Lower lobe of right lung (tissue), 2 donors: ENCODE measurements around the gene TFDP1. TPM values are rescaled to one million over a fixed set of nuclear protein-coding genes. Genes with fewer than 3 reads are reported as not detected.

ENCODE experiments used
- ATAC-seq, 2 donors: fragments of 200-7000 bp; cut with Tn5 transposase; one replicate each; pipeline ENCODE4 v1.9.1; 2020 to 2022; ENCODE audit warnings: mild to moderate bottlenecking in 2 of 2, moderate library complexity in 2 of 2
- DNase-seq: peaks from one replicate; pipeline ENCODE4 v3.0.0-alpha.2; 2020
- H3K27ac ChIP-seq: fragments of 200-600 bp; one replicate; pipeline ENCODE4 v1.8.0; 2022
- H3K27me3 ChIP-seq: fragments of 200-600 bp; one replicate; pipeline ENCODE4 v1.8.0; 2022; ENCODE audit warnings: low read depth
- H3K36me3 ChIP-seq: fragments of 200-600 bp; one replicate; pipeline ENCODE4 v1.8.0; 2022; ENCODE audit warnings: mild to moderate bottlenecking
- H3K4me1 ChIP-seq: fragments of 200-600 bp; one replicate; pipeline ENCODE4 v1.8.0; 2022
- H3K4me3 ChIP-seq: fragments of 200-600 bp; one replicate; pipeline ENCODE4 v1.8.0; 2022; ENCODE audit warnings: mild to moderate bottlenecking
- H3K9me3 ChIP-seq: fragments of 200-600 bp; one replicate; pipeline ENCODE4 v1.8.0; 2022
- intact Hi-C: fragments of 100-400 bp; cut with DNase I; formaldehyde crosslinking; loops from one replicate; pipeline ENCODE4 v1.11.0; 2022
- total RNA-seq: library from RNA; stranded (reverse); fragmentation: NEBNext Ultra II Directional; extraction: Animal tissue kit (Norgen Biotek cat#: 25700); gene quantifications from one replicate; pipeline ENCODE4 v1.2.1, GENCODE V29; 2021
- TF ChIP-seq, protein P1 (sequence below): fragments of 200-600 bp; IDR thresholded peaks from one replicate; pipeline ENCODE4 v1.8.0; 2022; ENCODE audit warnings: antibody characterized with exemption, mild to moderate bottlenecking
- donor health status: DM: no; HTN: yes; CAD: no; lungs with severe emphysema.

The TFDP1 gene
- total RNA-seq, 1 donor from 2014 or later: 47.0 TPM

DNA sequence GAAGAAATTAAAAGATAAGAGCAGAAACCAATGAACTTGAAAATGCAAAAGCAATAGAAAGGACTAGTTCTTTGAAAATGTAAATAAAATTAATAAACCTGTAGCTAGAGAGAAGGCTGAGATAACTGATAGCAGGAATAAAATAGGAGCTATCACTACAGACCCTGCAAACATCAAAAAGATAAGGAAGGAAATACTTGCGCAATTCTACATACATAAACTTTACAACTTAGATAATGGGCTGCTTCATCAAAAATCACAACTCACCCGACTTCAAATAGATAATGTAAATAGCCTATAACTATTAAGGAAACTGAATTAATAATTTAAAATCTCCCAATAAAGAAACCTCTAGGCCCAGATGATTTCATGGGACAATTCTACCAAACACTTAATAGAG is 77.0 kb downstream of the TFDP1 start:
- no peaks in the 10 kb centered on the region for H3K36me3 ChIP-seq
- ATAC-seq (no peak), DNase-seq (no peak)
- intact Hi-C loops: no loop called here
- no peaks in the 10 kb centered on the region for H3K27me3 ChIP-seq
- no peaks in the 10 kb centered on the region for H3K4me1 ChIP-seq
- TF ChIP-seq, protein P1, sequence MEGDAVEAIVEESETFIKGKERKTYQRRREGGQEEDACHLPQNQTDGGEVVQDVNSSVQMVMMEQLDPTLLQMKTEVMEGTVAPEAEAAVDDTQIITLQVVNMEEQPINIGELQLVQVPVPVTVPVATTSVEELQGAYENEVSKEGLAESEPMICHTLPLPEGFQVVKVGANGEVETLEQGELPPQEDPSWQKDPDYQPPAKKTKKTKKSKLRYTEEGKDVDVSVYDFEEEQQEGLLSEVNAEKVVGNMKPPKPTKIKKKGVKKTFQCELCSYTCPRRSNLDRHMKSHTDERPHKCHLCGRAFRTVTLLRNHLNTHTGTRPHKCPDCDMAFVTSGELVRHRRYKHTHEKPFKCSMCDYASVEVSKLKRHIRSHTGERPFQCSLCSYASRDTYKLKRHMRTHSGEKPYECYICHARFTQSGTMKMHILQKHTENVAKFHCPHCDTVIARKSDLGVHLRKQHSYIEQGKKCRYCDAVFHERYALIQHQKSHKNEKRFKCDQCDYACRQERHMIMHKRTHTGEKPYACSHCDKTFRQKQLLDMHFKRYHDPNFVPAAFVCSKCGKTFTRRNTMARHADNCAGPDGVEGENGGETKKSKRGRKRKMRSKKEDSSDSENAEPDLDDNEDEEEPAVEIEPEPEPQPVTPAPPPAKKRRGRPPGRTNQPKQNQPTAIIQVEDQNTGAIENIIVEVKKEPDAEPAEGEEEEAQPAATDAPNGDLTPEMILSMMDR: no peak
- peaks cover 14% of the 10 kb centered on the region for H3K9me3 ChIP-seq
- H3K27ac ChIP-seq: no peak overlapping the region
- H3K4me3 ChIP-seq: no peak overlapping the region

DNA sequence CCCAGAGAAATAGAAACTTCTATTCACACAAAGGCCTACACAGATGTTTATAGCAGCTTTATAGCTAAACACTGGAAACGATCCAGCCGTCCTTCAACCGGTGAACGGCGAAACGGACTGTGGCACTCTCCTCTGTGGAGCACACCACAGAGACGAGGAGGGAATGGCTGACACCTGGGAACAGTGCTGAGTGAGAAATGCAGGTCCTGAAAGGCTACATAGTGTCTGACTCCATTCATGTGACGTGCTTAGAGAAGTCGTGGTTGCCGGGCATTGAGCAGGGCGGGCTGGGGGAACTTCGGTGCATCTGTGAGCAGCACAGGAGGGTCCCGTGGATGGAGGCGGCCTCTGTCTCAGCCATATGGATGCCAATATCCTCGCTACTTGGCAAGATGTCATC is 79.4 kb downstream of the TFDP1 start:
- H3K4me1 ChIP-seq: no peaks in the 10 kb centered on the region
- no peak overlapping the region for H3K4me3 ChIP-seq
- H3K9me3 ChIP-seq: peaks cover 14% of the 10 kb centered on the region
- no peaks in the 10 kb centered on the region for H3K36me3 ChIP-seq
- DNase-seq (peak; percentile 40), ATAC-seq (no peak)
- intact Hi-C loops: no loop called here
- TF ChIP-seq, protein P1: no peak
- H3K27ac ChIP-seq: no peak overlapping the region
- H3K27me3 ChIP-seq: no peaks in the 10 kb centered on the region

DNA sequence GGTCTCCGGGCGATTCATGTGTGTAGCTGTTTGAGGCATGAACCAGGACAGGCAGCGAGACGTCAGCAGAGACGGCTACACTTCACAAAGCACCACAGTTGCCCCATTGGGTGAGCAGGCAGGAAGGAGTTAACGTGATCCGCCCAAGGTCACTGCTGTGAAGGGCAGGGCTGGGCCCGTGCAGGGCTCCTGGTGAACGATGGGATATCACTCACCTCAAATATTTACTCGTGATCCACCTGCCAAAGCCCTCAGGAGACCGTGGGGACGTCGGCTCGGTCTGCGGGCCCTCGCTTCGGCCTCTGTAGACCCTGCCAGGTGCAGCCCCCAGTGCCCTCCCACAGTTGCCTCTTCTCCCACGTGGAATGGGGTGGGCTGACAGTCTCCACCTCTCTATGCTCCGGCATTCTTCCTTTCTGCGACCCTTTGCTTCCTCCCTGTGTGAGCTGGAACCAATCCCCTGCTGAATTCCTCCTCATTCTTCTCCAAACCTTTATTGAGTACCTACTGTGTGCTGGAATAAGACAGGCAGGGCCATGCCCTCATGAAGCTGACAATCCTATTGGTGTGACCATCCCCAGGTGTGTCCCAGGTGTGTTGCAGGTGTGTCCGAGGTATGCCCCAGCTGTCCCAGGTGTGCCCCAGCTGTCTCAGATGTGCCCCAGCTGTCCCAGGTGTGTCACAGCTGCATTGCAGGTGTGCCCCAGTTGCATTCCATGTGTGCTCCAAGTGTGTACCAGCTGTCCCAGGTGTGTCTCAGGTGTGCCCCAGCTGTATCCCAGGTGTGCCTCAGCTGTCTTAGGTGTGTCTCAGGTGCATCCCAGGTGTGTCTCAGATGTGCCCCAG is 80.4 kb downstream of the TFDP1 start:
- TF ChIP-seq, protein P1: no peak
- DNase-seq (peak; percentile 25), ATAC-seq (no peak)
- no peaks in the 10 kb centered on the region for H3K4me1 ChIP-seq
- peaks cover 14% of the 10 kb centered on the region for H3K9me3 ChIP-seq
- H3K27me3 ChIP-seq: no peaks in the 10 kb centered on the region
- H3K36me3 ChIP-seq: no peaks in the 10 kb centered on the region
- intact Hi-C loops: no loop called here
- no peak overlapping the region for H3K4me3 ChIP-seq
- no peak overlapping the region for H3K27ac ChIP-seq

DNA sequence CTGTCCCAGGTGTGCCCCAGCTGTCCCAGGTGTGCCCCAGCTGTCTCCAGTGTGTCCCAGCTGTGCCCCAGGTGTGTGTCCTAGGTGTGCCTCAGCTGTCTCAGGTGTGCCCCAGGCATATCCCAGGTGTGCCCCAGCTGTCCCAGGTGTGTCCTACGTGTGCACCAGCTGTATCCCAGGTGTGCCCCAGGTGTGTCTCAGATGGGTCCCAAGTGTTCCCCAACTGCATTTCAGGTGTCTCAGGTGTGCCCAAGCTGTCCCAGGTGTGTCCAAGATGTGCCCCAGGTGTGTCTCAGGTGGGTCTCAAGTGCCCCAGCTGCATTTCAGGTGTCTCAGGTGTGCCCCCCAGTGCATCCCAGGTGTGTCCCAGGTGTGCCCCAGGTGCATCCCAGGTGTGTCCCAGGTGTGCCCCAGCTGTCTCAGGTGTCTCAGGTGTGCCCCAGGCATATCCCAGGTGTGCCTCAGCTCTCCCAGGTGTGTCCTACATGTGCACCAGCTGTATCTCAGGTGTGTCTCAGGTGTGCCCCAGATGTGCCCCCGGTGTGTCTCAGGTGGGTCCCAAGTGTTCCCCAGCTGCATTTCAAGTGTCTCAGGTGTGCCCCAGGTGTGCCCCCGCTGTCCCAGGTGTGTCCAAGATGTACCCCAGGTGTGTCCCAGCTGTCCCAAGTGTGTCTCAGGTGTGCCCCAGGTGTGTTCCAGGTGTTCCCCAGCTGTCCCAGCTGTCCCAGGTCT is 81.2 kb downstream of the TFDP1 start:
- peak; percentile 29 for DNase-seq
- no peak overlapping the region for H3K27ac ChIP-seq
- TF ChIP-seq, protein P1: no peak
- intact Hi-C loops: no loop called here
- ATAC-seq: peak in 1 of 2 donors; percentile 14
- H3K4me3 ChIP-seq: no peak overlapping the region
- H3K36me3 ChIP-seq: no peaks in the 10 kb centered on the region
- peaks cover 13% of the 10 kb centered on the region for H3K9me3 ChIP-seq
- no peaks in the 10 kb centered on the region for H3K4me1 ChIP-seq
- H3K27me3 ChIP-seq: no peaks in the 10 kb centered on the region

DNA sequence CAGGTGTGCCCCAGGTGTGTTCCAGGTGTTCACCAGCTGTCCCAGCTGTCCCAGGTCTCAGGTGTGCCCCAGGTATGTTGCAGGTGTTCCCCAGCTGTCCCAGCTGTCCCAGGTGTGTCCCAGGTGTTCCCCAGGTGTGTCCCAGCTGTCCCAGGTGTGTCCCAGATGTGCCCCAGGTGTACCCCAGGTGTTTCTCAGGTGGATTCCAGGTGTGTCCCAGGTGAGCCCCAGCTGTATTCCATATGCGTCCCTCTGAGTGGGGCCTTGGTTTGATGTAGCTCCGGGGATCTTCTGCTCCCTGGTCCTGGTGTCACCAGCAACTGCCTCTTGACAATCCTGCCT is 81.7 kb downstream of the TFDP1 start:
- DNase-seq: peak; percentile 20
- no peak overlapping the region for H3K27ac ChIP-seq
- peaks cover 8% of the 10 kb centered on the region for H3K9me3 ChIP-seq
- TF ChIP-seq, protein P1: no peak
- no peak for ATAC-seq
- H3K4me1 ChIP-seq: no peaks in the 10 kb centered on the region
- intact Hi-C loops: no loop called here
- H3K27me3 ChIP-seq: no peaks in the 10 kb centered on the region
- no peaks in the 10 kb centered on the region for H3K36me3 ChIP-seq
- no peak overlapping the region for H3K4me3 ChIP-seq
